Iris pigment epithelial cell (primary cell): Measurements from ENCODE around the gene ANKRD23.
"Not testable (repeated sequence)": the region's sequence is repeated elsewhere in the genome, so short reads cannot be mapped to it uniquely, and the experiment has no call there.

Experiments used
- DNase-seq: peaks from one replicate; pipeline ENCODE4 v3.0.0-alpha.2; 2011; ENCODE audit warnings: low read depth

The ANKRD23 gene

GRCh38 chr2:96863575-96864342, 19.9 kb upstream of the ANKRD23 start:
- no peak for DNase-seq

GRCh38 chr2:96863056-96863455, 19.2 kb upstream of the ANKRD23 start:
- DNase-seq, result not testable (repeated sequence)

- no peak for DNase-seq
Measured at GRCh38 chr2:96861074-96861473, 17.3 kb upstream of the ANKRD23 start.

GRCh38 chr2:96860065-96861029, 16.5 kb upstream of the ANKRD23 start:
- no peak for DNase-seq

GRCh38 chr2:96859681-96860064, 15.9 kb upstream of the ANKRD23 start:
- DNase-seq, result no peak

GRCh38 chr2:96859099-96859649, 15.4 kb upstream of the ANKRD23 start:
- no peak for DNase-seq

GRCh38 chr2:96857667-96858372, 14.0 kb upstream of the ANKRD23 start, which contains the start of gene ANKRD39:
ANKRD39 (minus strand) TSS chr2:96858016; CDS start chr2:96857987, 29 bp downstream.
- DNase-seq, result peak; percentile 97

GRCh38 chr2:96856776-96857666, 13.2 kb upstream of the ANKRD23 start:
- DNase-seq, result peak; percentile 28

GRCh38 chr2:96853321-96853720, 9.5 kb upstream of the ANKRD23 start:
- no peak for DNase-seq

GRCh38 chr2:96852667-96853066, 8.8 kb upstream of the ANKRD23 start:
- DNase-seq, result no peak

- DNase-seq, result no peak
Measured at GRCh38 chr2:96848264-96848663, 4.4 kb upstream of the ANKRD23 start.

- no peak for DNase-seq
Measured at GRCh38 chr2:96847586-96847985, 3.8 kb upstream of the ANKRD23 start.

GRCh38 chr2:96846825-96847224, 3.0 kb upstream of the ANKRD23 start:
- no peak for DNase-seq

- no peak for DNase-seq
Measured at GRCh38 chr2:96844405-96844808, 586 bp upstream of the ANKRD23 start.

GRCh38 chr2:96842600-96842999, 1.2 kb downstream of the ANKRD23 start:
- DNase-seq, result no peak

GRCh38 chr2:96841701-96842495, 1.9 kb downstream of the ANKRD23 start:
- no peak for DNase-seq

GRCh38 chr2:96839875-96840850, 3.7 kb downstream of the ANKRD23 start:
- no peak for DNase-seq

- no peak for DNase-seq
Measured at GRCh38 chr2:96839293-96839874, 4.4 kb downstream of the ANKRD23 start.
